Mesenchymal stem cell (in vitro differentiated cells and primary cell): ENCODE results near the gene NEDD4L.

Source experiments
- DNase-seq: peaks from one replicate; pipeline ENCODE4 v3.0.0-alpha.2; 2013
- H2AFZ ChIP-seq: one replicate; pipeline ENCODE4 v1.6.1; 2013; ENCODE audit warnings: low read depth, mild to moderate bottlenecking, control low read depth, inconsistent platforms, low read length, moderate library complexity
- H2AK5ac ChIP-seq: 2 replicates; pipeline ENCODE4 v1.6.1; 2013; ENCODE audit warnings: low read length, moderate library complexity, mild to moderate bottlenecking, inconsistent platforms; ENCODE audit not compliant: severe bottlenecking
- H2BK120ac ChIP-seq: one replicate; pipeline ENCODE4 v1.6.1; 2013; ENCODE audit warnings: low read depth, mild to moderate bottlenecking, inconsistent platforms, low read length, moderate library complexity
- H2BK12ac ChIP-seq, 2 experiments: one replicate each; pipeline ENCODE4 v1.6.1; 2013; ENCODE audit warnings: inconsistent platforms in 2 of 2, low read length in 2 of 2, mild to moderate bottlenecking in 2 of 2, moderate library complexity in 2 of 2, control low read depth in 1 of 2
- H2BK15ac ChIP-seq: one replicate; pipeline ENCODE4 v1.6.1; 2013; ENCODE audit warnings: mild to moderate bottlenecking, low read depth, inconsistent platforms; ENCODE audit not compliant: poor library complexity, severe bottlenecking
- H2BK5ac ChIP-seq: 2 replicates; pipeline ENCODE4 v1.6.1; 2013; ENCODE audit warnings: low read depth, mild to moderate bottlenecking, low read length, control low read depth, inconsistent platforms; ENCODE audit not compliant: poor library complexity, severe bottlenecking
- H3K14ac ChIP-seq, 2 experiments: one replicate each; pipeline ENCODE4 v1.6.1; 2013; ENCODE audit warnings: inconsistent platforms in 2 of 2, low read length in 2 of 2, control low read depth in 1 of 2, mild to moderate bottlenecking in 1 of 2, moderate library complexity in 1 of 2
- H3K18ac ChIP-seq, 2 experiments: one replicate each; pipeline ENCODE4 v1.6.1; 2013; ENCODE audit warnings: inconsistent platforms in 2 of 2, low read length in 2 of 2, control low read depth in 1 of 2, low read depth in 1 of 2, mild to moderate bottlenecking in 1 of 2
- H3K23ac ChIP-seq, 2 experiments: one replicate each; pipeline ENCODE4 v1.6.1; 2013; ENCODE audit warnings: inconsistent platforms in 2 of 2, low read length in 2 of 2, mild to moderate bottlenecking in 2 of 2, moderate library complexity in 2 of 2, control low read depth in 1 of 2
- H3K27ac ChIP-seq: 2 replicates; pipeline ENCODE4 v1.5.1; 2013; ENCODE audit warnings: mild to moderate bottlenecking, moderate library complexity, low read length, control low read depth, inconsistent platforms; ENCODE audit not compliant: poor library complexity, severe bottlenecking
- H3K27me3 ChIP-seq, 2 experiments: 2 replicates each; pipeline versions ENCODE4 v1.6.1 to v1.7.0; 2013; ENCODE audit warnings: low read length in 2 of 2, mild to moderate bottlenecking in 2 of 2, moderate library complexity in 2 of 2, control low read depth in 1 of 2, inconsistent platforms in 1 of 2; ENCODE audit not compliant: control insufficient read depth in 1 of 2, insufficient read depth in 1 of 2
- H3K36me3 ChIP-seq, 2 experiments: 2 replicates each; pipeline versions ENCODE4 v1.6.1 to v1.7.0; 2013; ENCODE audit warnings: low read length in 2 of 2, control low read depth in 1 of 2, inconsistent platforms in 1 of 2, low read depth in 1 of 2, mild to moderate bottlenecking in 1 of 2; ENCODE audit not compliant: insufficient read depth in 2 of 2, control insufficient read depth in 1 of 2
- H3K4ac ChIP-seq, 2 experiments: one replicate each; pipeline ENCODE4 v1.6.1; 2013; ENCODE audit warnings: inconsistent platforms in 2 of 2, low read length in 2 of 2, mild to moderate bottlenecking in 2 of 2, moderate library complexity in 2 of 2, control low read depth in 1 of 2, low read depth in 1 of 2
- H3K4me1 ChIP-seq: 2 replicates; pipeline ENCODE4 v1.6.1; 2013; ENCODE audit warnings: low read depth, low read length, control low read depth; ENCODE audit not compliant: control insufficient read depth, insufficient read depth
- H3K4me2 ChIP-seq: 2 replicates; pipeline ENCODE4 v1.6.1; 2013; ENCODE audit warnings: low read length, mild to moderate bottlenecking, inconsistent platforms; ENCODE audit not compliant: poor library complexity, severe bottlenecking
- H3K4me3 ChIP-seq, 2 experiments: 2 replicates each; pipeline versions ENCODE4 v1.5.1 to v1.7.0; 2013; ENCODE audit warnings: low read length in 2 of 2, mild to moderate bottlenecking in 2 of 2, control low read depth in 1 of 2, low read depth in 1 of 2; ENCODE audit not compliant: insufficient read depth in 1 of 2
- H3K79me1 ChIP-seq: replicated peaks from 2 replicates; pipeline ENCODE4 v1.6.1; 2013; ENCODE audit warnings: mild to moderate bottlenecking, control low read depth, low read length, inconsistent platforms; ENCODE audit not compliant: poor library complexity, severe bottlenecking
- H3K9ac ChIP-seq: 2 replicates; pipeline ENCODE4 v1.7.0; 2013; ENCODE audit warnings: mild to moderate bottlenecking, low read length, moderate library complexity
- H3K9me3 ChIP-seq: 2 replicates; pipeline ENCODE4 v1.7.0; 2013; ENCODE audit warnings: mild to moderate bottlenecking, low read length; ENCODE audit not compliant: control insufficient read depth
- H4K8ac ChIP-seq: one replicate; pipeline ENCODE4 v1.6.1; 2013; ENCODE audit warnings: inconsistent platforms, mild to moderate bottlenecking, low read length, moderate library complexity
- H4K91ac ChIP-seq: one replicate; pipeline ENCODE4 v1.6.1; 2013; ENCODE audit warnings: mild to moderate bottlenecking, low read length, inconsistent platforms
- WGBS: methylation state at CpG from one replicate; pipeline ENCODE4 v1.1.7; 2013; ENCODE audit warnings: mixed read lengths; 5-methylcytosine and 5-hydroxymethylcytosine counted together

The NEDD4L gene

GRCh38 chr18:58057291-58057965 is 13.4 kb downstream of the NEDD4L start:
- Histone ChIP-seq H3K79me1 (peaks cover 17% of the 10 kb centered on the region), H3K4me1 (peaks cover 4% of the 10 kb centered on the region), H3K36me3 (no peaks in the 10 kb centered on the region), H3K23ac (no peak overlapping the region), H2BK120ac (no peak overlapping the region), H3K4ac (no peak overlapping the region), H4K8ac (no peak overlapping the region), H2AK5ac (no peak overlapping the region), H2BK15ac (no peak overlapping the region), H2BK5ac (no peak overlapping the region), H3K18ac (no peak overlapping the region), H4K91ac (peak overlapping the region; percentile 16), H2AFZ (no peak overlapping the region), H2BK12ac (no peak overlapping the region), H3K27ac (no peak overlapping the region), H3K14ac (no peak overlapping the region), H3K4me2 (no peak overlapping the region), H3K9me3 (no peaks in the 10 kb centered on the region), H3K27me3 (no peaks in the 10 kb centered on the region), H3K4me3 (no peak overlapping the region), H3K9ac (no peak overlapping the region)
- 89% methylated on average over 4 of the region's 4 CpGs for WGBS
- DNase-seq, result no peak

DNA sequence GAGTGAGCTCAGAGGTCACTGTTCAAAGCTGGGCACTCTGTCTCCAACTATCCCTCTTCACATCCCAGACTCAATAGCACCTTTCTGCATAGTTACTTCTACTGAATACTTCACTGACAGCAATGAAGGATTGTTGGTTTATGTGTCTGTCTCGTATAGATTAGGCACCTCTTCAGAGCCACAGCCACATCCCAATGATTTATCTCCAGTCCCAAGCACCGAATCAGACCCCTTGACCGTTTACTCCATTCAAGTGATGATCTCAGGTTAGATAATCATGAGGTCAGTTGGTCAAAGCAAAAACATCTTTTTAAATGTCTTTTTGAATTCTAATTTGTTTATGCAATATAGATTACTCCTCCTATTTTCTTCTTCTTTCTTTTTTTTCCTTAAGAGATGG is 14.7 kb downstream of the NEDD4L start:
- H3K23ac ChIP-seq, result no peak overlapping the region
- no peak overlapping the region for H3K27ac ChIP-seq
- no peak overlapping the region for H2AFZ ChIP-seq
- peaks cover 4% of the 10 kb centered on the region for H3K4me1 ChIP-seq
- H2BK15ac ChIP-seq, result no peak overlapping the region
- no peaks in the 10 kb centered on the region for H3K9me3 ChIP-seq
- H3K9ac ChIP-seq, result no peak overlapping the region
- peaks cover 13% of the 10 kb centered on the region for H3K79me1 ChIP-seq
- H3K18ac ChIP-seq, result no peak overlapping the region
- H3K14ac ChIP-seq, result no peak overlapping the region
- H2BK120ac ChIP-seq, result no peak overlapping the region
- H3K27me3 ChIP-seq, result no peaks in the 10 kb centered on the region
- no peak overlapping the region for H3K4me2 ChIP-seq
- no peaks in the 10 kb centered on the region for H3K36me3 ChIP-seq
- no peak overlapping the region for H3K4ac ChIP-seq
- no peak overlapping the region for H4K91ac ChIP-seq
- WGBS, result no CpG with 5 or more reads among the region's 3 CpGs
- H3K4me3 ChIP-seq, result no peak overlapping the region
- no peak overlapping the region for H4K8ac ChIP-seq
- DNase-seq, result peak; percentile 32
- no peak overlapping the region for H2BK12ac ChIP-seq
- H2AK5ac ChIP-seq, result no peak overlapping the region
- no peak overlapping the region for H2BK5ac ChIP-seq

DNA sequence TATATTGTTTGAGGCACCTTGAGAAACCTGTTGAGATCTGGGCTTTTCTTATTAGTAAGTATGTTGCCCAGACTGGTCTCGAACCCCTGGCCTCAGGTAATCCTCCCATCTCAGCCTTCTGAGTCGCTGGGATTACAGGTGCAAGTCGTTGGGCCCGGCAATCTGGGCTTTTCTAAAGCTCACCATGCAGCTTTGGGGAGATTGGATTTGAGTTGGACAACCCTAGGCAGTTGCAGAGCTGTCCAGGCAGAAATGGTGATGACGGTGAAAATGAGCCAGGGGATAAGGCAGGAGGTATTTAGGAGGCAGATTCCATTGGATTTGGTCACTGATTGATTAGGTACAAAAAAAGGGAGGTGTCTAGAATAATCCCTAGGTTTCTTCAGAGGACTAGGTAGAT is 16.2 kb downstream of the NEDD4L start:
- H3K9ac ChIP-seq, result no peak overlapping the region
- H2BK15ac ChIP-seq, result no peak overlapping the region
- H3K18ac ChIP-seq, result no peak overlapping the region
- peaks cover 2% of the 10 kb centered on the region for H3K4me1 ChIP-seq
- H2BK120ac ChIP-seq, result no peak overlapping the region
- H2AK5ac ChIP-seq, result no peak overlapping the region
- peaks cover 13% of the 10 kb centered on the region for H3K79me1 ChIP-seq
- no peak overlapping the region for H2BK12ac ChIP-seq
- no peak overlapping the region for H2BK5ac ChIP-seq
- no peak overlapping the region for H3K4ac ChIP-seq
- no peak overlapping the region for H3K4me3 ChIP-seq
- 46% methylated on average over 4 of the region's 5 CpGs for WGBS
- no peak overlapping the region for H2AFZ ChIP-seq
- H3K14ac ChIP-seq, result no peak overlapping the region
- DNase-seq, result no peak
- H4K8ac ChIP-seq, result no peak overlapping the region
- no peak overlapping the region for H4K91ac ChIP-seq
- H3K9me3 ChIP-seq, result no peaks in the 10 kb centered on the region
- no peak overlapping the region for H3K27ac ChIP-seq
- H3K27me3 ChIP-seq, result no peaks in the 10 kb centered on the region
- H3K4me2 ChIP-seq, result no peak overlapping the region
- no peak overlapping the region for H3K23ac ChIP-seq
- no peaks in the 10 kb centered on the region for H3K36me3 ChIP-seq

DNA sequence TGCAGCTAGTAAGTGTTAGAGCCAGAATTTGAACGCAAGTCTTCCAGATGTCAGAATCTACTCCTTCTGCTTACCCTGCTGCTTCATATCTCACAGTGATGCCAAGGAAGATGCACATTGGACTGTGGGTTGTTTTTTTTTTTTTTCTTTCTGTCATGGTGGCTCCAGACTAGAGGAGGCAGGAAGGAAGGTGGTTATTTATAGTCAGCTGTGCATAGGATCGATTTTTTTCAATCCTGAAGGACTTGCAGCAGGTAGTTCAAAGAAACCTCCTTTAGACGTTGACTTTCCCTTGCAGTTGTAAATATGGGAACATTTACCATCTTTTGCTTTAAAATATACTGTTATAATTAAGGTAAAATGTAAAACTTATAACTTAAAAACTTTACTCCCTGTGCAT is 17.3 kb downstream of the NEDD4L start:
- no peak overlapping the region for H2AK5ac ChIP-seq
- H2BK12ac ChIP-seq, result no peak overlapping the region
- H3K27me3 ChIP-seq, result no peaks in the 10 kb centered on the region
- no peak overlapping the region for H3K14ac ChIP-seq
- H3K4me1 ChIP-seq, result peaks cover 2% of the 10 kb centered on the region
- H2BK15ac ChIP-seq, result no peak overlapping the region
- no peak for DNase-seq
- H3K4ac ChIP-seq, result no peak overlapping the region
- no peak overlapping the region for H4K91ac ChIP-seq
- no peak overlapping the region for H3K18ac ChIP-seq
- H2BK120ac ChIP-seq, result no peak overlapping the region
- no peak overlapping the region for H3K9ac ChIP-seq
- 100% methylated on average over 3 of the region's 3 CpGs for WGBS
- H3K9me3 ChIP-seq, result no peaks in the 10 kb centered on the region
- no peak overlapping the region for H3K23ac ChIP-seq
- no peak overlapping the region for H3K27ac ChIP-seq
- H3K4me2 ChIP-seq, result no peak overlapping the region
- H2BK5ac ChIP-seq, result no peak overlapping the region
- no peak overlapping the region for H2AFZ ChIP-seq
- no peaks in the 10 kb centered on the region for H3K36me3 ChIP-seq
- no peak overlapping the region for H4K8ac ChIP-seq
- no peak overlapping the region for H3K4me3 ChIP-seq
- H3K79me1 ChIP-seq, result peaks cover 13% of the 10 kb centered on the region
